Stimulated activated CD8-positive, alpha-beta memory T cell treated with anti-CD3 and anti-CD28 coated beads, Interleukin-12 subunit alpha, Interleukin-12 subunit beta, amount 100 ng/mL, for 4 hours (primary cell): ENCODE data around the gene LAMA2.

ENCODE experiments used
- DNase-seq: peaks from one replicate; pipeline ENCODE4 v3.0.0-alpha.2; 2020; ENCODE audit warnings: low read depth

LAMA2 gene

GRCh38 chr6:129364037-129364436 lies 481.1 kb downstream of the LAMA2 start:
- no peak for DNase-seq

- DNase-seq = no peak
These were observed 481.8 kb downstream of the LAMA2 start for GRCh38 chr6:129364767-129365166.

- no peak for DNase-seq
These were observed 485.1 kb downstream of the LAMA2 start for GRCh38 chr6:129368076-129368475.

- no peak for DNase-seq
These were observed 486.0 kb downstream of the LAMA2 start for GRCh38 chr6:129368970-129369369.

- DNase-seq = no peak
These were observed 486.8 kb downstream of the LAMA2 start for GRCh38 chr6:129369737-129370136.

GRCh38 chr6:129370268-129370916 lies 487.5 kb downstream of the LAMA2 start:
- DNase-seq = no peak

- DNase-seq = no peak
These were observed 498.9 kb downstream of the LAMA2 start for GRCh38 chr6:129381885-129382284.

- DNase-seq = no peak
These were observed 500.0 kb downstream of the LAMA2 start for GRCh38 chr6:129382916-129383315.

- no peak for DNase-seq
These were observed 502.2 kb downstream of the LAMA2 start for GRCh38 chr6:129385117-129385516.

GRCh38 chr6:129390900-129391299 lies 508.0 kb downstream of the LAMA2 start:
- no peak for DNase-seq

GRCh38 chr6:129393654-129394053 lies 510.7 kb downstream of the LAMA2 start:
- no peak for DNase-seq

- no peak for DNase-seq
These were observed 515.8 kb downstream of the LAMA2 start for GRCh38 chr6:129398764-129399163.

- DNase-seq = no peak
These were observed 519.3 kb downstream of the LAMA2 start for GRCh38 chr6:129402244-129402643.

GRCh38 chr6:129411092-129411491 lies 528.2 kb downstream of the LAMA2 start:
- no peak for DNase-seq

- no peak for DNase-seq
These were observed 533.5 kb downstream of the LAMA2 start for GRCh38 chr6:129416337-129416990.

GRCh38 chr6:129417416-129418086 lies 534.6 kb downstream of the LAMA2 start:
- DNase-seq = no peak

GRCh38 chr6:129419324-129419723 lies 536.4 kb downstream of the LAMA2 start:
- DNase-seq = no peak

GRCh38 chr6:129426343-129426742 lies 543.4 kb downstream of the LAMA2 start:
- DNase-seq = no peak

- no peak for DNase-seq
These were observed 547.0 kb downstream of the LAMA2 start for GRCh38 chr6:129429956-129430355.

- DNase-seq = no peak
These were observed 549.8 kb downstream of the LAMA2 start for GRCh38 chr6:129432738-129433137.

- DNase-seq = no peak
These were observed 551.2 kb downstream of the LAMA2 start for GRCh38 chr6:129434091-129434490.

- DNase-seq = no peak
These were observed 557.8 kb downstream of the LAMA2 start for GRCh38 chr6:129440691-129441090.

- no peak for DNase-seq
These were observed 561.7 kb downstream of the LAMA2 start for GRCh38 chr6:129444683-129445082.
